Mononuclear cell (primary cell): ENCODE measurements around the gene VWA5B1. TPM values are rescaled to one million over a fixed set of nuclear protein-coding genes. Genes with fewer than 3 reads are reported as not detected.

Experiments
- H3K27me3 ChIP-seq: 2 replicates; pipeline ENCODE4 v1.6.0; 2011; ENCODE audit warnings: low read length, control low read depth; ENCODE audit not compliant: insufficient read depth
- H3K4me1 ChIP-seq: 2 replicates; pipeline ENCODE4 v1.5.1; 2011; ENCODE audit warnings: mild to moderate bottlenecking, low read length, control low read depth; ENCODE audit not compliant: insufficient read depth
- H3K4me3 ChIP-seq: 2 replicates; pipeline ENCODE4 v1.5.1; 2011; ENCODE audit warnings: mild to moderate bottlenecking, low read length, moderate library complexity
- H3K9me3 ChIP-seq: 2 replicates; pipeline ENCODE4 v1.5.1; 2011; ENCODE audit warnings: low read depth, mild to moderate bottlenecking, control low read depth, low read length
- total RNA-seq: library from RNA; depleted of rRNA; stranded (reverse); fragments of >200 nt; gene quantifications from one replicate; pipeline ENCODE4 v1.2.3, GENCODE V29; 2012

The VWA5B1 gene, protein sequence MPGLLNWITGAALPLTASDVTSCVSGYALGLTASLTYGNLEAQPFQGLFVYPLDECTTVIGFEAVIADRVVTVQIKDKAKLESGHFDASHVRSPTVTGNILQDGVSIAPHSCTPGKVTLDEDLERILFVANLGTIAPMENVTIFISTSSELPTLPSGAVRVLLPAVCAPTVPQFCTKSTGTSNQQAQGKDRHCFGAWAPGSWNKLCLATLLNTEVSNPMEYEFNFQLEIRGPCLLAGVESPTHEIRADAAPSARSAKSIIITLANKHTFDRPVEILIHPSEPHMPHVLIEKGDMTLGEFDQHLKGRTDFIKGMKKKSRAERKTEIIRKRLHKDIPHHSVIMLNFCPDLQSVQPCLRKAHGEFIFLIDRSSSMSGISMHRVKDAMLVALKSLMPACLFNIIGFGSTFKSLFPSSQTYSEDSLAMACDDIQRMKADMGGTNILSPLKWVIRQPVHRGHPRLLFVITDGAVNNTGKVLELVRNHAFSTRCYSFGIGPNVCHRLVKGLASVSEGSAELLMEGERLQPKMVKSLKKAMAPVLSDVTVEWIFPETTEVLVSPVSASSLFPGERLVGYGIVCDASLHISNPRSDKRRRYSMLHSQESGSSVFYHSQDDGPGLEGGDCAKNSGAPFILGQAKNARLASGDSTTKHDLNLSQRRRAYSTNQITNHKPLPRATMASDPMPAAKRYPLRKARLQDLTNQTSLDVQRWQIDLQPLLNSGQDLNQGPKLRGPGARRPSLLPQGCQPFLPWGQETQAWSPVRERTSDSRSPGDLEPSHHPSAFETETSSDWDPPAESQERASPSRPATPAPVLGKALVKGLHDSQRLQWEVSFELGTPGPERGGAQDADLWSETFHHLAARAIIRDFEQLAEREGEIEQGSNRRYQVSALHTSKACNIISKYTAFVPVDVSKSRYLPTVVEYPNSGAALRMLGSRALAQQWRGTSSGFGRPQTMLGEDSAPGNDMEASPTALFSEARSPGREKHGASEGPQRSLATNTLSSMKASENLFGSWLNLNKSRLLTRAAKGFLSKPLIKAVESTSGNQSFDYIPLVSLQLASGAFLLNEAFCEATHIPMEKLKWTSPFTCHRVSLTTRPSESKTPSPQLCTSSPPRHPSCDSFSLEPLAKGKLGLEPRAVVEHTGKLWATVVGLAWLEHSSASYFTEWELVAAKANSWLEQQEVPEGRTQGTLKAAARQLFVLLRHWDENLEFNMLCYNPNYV
- total RNA-seq = not detected

DNA sequence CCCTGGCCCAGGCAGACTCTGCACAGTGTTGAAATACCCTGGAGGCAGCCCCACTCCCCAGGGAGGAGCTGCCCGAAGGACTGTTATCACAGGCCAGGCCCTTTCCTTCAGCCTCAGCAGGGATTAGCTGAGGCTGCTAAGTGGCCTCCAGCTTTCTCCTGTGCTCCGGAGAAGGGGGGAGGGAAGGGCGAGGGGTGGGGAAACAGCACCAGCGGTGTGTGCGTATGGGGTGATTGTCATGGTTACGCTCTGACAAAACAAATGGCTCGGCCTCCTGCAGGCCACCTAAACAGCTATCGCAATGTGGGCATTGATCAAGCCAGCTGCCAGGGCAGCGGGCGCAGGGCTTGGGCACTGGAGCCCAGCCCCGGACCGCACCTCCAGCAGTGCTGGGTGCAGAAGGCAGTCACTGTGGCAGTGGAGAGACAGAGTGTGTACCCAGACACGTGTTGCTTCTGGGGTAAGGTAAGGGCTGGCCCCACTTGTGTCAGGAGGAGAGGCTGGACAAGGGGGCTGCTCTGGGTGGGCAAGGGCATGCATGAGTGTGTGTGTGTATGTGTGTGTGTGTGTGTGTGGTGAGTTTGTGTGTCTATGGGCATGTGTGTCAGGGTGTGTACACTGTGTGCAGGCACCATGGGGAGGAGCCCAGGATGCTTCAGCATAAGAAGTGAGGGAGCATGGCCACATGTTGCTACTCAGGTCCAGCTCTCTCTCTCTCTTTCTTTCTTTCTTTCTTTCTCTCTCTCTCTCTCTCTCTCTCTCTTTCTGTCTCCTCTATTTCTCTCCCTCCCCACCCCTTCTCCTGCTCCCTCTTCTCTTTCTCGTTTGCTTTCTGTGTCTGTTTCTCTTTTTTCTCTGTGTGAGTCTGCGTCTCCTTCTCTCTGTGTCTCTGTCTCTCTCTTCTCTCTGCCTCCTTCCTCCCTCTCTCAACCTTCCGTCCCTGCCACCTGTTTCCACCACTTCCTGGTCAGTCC is at the start of gene VWA5B1:
Gene VWA5B1, plus strand, starts transcription at position 252 of the 974 bp plus-strand sequence. CDS start 19,727 bp downstream, outside the sequence.
- H3K27me3 ChIP-seq = peaks cover 13% of the 10 kb centered on the region

DNA sequence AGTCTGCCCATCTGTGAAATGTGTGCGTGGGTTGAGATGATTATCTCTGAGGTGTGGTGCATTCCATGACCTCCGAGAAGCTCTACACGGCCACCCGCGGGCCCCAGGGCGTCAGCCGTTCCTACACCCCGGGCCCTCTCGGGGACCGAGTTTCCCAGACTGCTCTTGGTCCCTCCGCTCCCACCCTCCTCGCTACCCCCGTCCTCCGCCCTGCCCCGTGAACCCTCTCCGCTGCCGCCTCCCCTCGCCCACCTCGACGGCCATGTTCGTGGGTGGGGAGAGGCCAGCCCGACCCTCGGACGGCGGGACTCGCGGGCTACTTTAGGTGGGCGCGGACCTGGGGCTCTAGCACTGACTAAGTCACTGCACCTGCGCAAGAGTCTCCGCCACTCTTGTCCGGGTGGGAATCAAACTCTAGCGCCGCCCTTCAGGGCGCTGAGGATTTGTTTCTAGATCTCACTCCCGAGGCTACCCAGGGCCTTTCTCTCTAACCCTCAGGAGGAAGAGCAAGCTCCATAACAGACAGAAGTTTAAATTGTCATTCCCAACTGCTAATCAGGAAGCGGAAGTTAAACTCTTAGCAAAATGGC is 47.7 kb upstream of the VWA5B1 start:
- H3K4me1 ChIP-seq = no peaks in the 10 kb centered on the region
- H3K9me3 ChIP-seq = no peaks in the 10 kb centered on the region
- H3K27me3 ChIP-seq = peaks cover 12% of the 10 kb centered on the region
- H3K4me3 ChIP-seq = no peak overlapping the region

More for the DNA sequence above, at the start of gene VWA5B1:
- Histone ChIP-seq H3K4me3 (no peak within 1 kb of the TSS), H3K4me1 (no peaks in the 10 kb centered on the region), H3K9me3 (no peaks in the 10 kb centered on the region)

DNA sequence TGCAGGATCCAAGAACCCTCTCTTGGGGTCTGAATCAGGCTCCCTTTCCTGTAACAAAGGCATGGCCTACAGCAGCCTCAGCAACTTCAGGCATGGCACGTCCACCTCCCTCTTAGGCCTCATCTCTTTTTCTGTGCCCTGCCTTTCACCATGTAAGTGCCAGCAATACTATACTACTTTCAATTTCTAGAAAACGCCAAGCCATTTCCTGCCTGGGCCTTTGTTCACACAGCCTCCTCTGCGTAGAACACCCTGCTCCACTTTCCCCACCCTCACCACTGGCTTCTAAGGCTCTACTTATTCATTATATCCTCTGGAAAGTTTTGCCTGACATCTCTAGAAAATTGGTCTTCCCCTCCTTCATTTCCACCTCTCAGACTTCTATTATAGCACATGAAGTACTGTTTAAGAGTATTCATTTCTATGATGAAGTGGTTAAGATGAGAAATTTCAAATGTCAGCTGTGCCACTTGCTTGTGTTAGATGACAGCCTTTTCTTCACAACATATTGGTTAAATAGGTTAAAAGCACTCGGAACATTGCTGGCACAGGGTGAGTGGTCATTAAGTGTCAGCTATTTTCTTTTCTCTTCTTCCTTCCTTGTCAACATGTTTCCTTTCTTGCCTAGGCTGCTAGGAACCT is 41.6 kb upstream of the VWA5B1 start:
- Histone ChIP-seq H3K4me1 (no peaks in the 10 kb centered on the region), H3K4me3 (no peak overlapping the region), H3K27me3 (peaks cover 6% of the 10 kb centered on the region), H3K9me3 (no peaks in the 10 kb centered on the region)

DNA sequence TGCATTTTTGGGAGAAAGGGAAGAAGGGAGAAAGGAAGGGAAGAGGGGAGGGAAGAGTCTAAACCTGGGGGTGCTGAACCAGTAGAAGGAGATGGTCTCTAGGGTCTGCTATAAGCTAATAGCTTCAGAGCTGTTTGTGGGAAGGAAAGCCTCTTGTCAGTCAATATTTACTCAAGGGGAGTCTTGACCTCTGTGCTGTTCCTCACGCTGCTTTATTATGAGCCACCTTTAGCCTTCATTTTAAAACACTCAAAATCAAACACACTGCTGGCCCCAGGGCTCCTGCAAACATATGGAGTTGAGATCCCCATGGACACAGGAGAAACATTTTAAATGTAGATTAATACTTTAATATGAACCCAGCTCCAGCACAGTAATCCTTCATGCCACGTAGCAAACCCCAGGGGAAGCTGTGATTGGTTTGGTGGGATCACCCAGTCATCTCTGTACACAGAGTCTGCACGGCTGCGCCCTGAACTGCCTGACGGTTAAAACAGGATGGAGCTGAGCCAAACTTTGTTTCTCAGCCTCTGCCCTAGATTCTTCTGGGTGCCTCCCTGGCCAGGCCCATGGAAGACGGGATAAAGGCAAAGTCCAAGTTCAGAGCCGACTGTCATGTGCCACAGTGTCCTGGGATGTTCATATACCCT is 40.2 kb upstream of the VWA5B1 start:
- no peaks in the 10 kb centered on the region for H3K4me1 ChIP-seq
- peaks cover 3% of the 10 kb centered on the region for H3K27me3 ChIP-seq
- H3K4me3 ChIP-seq = no peak overlapping the region
- H3K9me3 ChIP-seq = no peaks in the 10 kb centered on the region

DNA sequence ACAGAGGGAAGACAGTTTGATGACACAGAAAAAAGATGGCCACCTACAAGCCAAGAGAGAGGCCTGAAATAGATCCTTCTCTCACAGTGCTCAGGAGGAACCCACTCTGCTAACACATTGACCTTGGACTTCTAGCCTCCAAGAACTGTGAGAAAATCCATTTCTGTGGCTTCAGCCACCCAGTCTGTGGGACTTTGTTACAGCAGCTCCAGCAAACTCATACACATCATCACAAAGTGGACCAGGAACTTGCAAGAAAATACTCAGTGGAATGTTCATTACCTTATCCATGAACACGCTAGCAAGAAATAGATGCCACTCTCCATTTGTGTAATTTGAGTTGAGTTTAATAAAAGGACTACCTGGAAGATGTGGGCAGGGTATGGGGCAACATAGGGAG is 38.1 kb upstream of the VWA5B1 start:
- Histone ChIP-seq H3K4me3 (no peak overlapping the region), H3K9me3 (no peaks in the 10 kb centered on the region), H3K27me3 (no peaks in the 10 kb centered on the region), H3K4me1 (no peaks in the 10 kb centered on the region)

DNA sequence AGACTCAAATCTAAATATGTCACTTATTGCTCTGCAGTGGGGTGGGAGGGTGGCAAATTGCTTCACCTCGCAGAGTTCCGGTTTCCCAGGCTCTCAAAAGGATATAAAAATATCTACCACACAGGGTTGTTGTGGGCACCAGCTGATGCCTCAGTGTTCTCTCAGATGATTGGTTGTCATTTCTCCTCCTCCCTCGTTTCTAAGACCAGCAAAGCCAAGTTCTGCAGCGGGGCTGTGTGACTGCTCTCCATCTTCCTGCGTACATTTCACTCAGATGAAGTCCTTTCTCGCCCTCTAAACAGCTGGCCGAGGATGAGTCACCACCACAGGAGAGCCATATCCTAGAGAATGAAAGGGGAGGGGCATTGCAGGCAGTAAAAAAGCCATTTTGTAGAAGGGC is 35.0 kb upstream of the VWA5B1 start:
- Histone ChIP-seq H3K4me1 (no peaks in the 10 kb centered on the region), H3K4me3 (no peak overlapping the region), H3K27me3 (no peaks in the 10 kb centered on the region), H3K9me3 (no peaks in the 10 kb centered on the region)

DNA sequence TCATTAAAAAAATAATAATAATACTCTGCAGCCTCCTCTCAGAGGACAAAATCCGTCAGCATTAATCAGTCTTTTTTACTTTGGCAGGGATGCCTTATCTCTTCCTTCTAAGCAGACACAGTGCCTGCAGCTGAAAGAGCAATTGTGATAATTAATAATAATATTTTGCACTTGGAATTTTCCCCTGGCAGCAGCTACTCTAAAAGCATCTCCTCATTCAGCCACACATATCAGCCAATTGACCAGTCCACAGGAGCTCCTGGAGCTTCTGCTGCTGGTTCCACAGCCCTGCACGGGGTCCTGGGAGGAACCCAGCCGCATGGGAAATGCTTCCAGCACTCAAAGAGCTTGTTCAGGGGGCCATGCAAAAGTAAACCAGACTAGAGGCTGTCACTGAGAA is 31.0 kb upstream of the VWA5B1 start:
- Histone ChIP-seq H3K4me3 (no peak overlapping the region), H3K9me3 (no peaks in the 10 kb centered on the region), H3K27me3 (no peaks in the 10 kb centered on the region), H3K4me1 (no peaks in the 10 kb centered on the region)

DNA sequence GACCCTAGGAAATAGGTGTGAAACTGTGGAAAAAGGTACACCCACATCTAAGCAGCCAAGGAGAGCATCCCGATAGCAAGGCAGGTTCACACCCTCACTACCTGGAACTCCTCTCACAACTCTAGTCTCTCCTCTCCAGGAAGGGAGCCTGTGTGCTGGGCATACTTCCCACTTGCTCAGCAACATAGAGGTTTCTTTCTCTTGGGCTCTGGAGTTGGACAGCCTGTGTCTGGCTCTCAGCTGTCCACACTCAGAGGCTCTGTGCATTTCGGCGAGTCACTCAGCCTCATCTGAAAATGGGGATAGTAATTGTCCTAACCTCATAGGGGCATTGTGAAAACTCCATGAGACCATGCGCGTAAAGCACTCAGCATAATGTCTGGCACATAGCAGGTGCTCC is 29.6 kb upstream of the VWA5B1 start:
- H3K27me3 ChIP-seq = no peaks in the 10 kb centered on the region
- no peaks in the 10 kb centered on the region for H3K4me1 ChIP-seq
- H3K4me3 ChIP-seq = no peak overlapping the region
- H3K9me3 ChIP-seq = no peaks in the 10 kb centered on the region

DNA sequence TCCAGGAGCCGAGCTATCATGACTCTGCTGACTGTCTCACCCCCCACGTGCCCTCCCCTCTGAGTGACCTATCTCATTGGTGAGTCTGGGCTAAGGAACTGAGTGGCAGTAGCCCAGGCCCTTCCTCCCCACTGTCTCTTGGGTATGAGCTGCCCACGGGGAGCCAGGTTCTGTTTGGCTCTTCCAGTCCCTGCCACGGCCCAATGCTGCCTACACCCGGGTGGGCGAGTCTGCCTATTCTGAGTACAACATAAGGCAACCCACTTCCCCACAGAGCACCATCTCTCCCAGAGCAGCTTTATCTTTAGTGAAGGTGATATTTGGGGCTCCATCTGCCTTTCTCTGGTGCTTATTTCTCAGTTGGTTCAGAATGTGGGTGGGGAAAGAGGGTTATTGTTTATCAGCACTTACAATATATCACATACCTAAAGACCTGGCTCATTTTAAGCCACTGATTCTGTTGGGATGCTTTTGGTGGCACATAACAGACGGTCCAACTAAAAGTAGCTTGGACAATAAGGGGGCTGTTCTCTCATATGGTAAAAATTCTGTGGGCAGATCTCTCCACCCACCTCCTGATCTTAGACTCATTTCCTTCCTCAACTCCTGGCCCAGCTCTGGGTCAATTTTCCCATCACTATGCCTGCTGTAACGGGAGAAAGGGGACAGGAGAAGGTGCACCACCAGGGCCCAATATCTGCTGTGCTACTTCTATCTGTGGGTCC is 27.7 kb upstream of the VWA5B1 start:
- H3K9me3 ChIP-seq = no peaks in the 10 kb centered on the region
- H3K4me3 ChIP-seq = no peak overlapping the region
- no peaks in the 10 kb centered on the region for H3K4me1 ChIP-seq
- H3K27me3 ChIP-seq = no peaks in the 10 kb centered on the region

DNA sequence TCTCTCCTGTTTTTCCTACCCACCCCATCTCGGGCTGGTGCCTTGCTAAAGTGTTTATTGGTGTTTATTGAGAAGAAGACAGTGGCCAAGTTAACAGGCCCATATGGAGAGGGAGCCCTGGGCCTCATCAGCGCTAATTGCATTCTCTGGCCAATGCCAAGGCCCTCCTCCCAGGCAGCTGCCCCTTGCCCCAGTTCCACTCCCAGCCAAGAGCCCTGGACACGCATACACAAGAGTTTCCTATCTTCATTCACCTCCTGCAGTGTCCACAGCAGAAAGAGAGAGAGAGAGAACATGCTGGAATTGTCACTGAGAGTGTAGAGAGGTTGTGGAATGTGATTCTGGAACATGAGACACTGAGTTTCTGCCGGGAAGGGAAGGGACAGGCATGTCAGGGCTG is 25.4 kb upstream of the VWA5B1 start:
- no peaks in the 10 kb centered on the region for H3K9me3 ChIP-seq
- no peaks in the 10 kb centered on the region for H3K4me1 ChIP-seq
- H3K4me3 ChIP-seq = no peak overlapping the region
- no peaks in the 10 kb centered on the region for H3K27me3 ChIP-seq

DNA sequence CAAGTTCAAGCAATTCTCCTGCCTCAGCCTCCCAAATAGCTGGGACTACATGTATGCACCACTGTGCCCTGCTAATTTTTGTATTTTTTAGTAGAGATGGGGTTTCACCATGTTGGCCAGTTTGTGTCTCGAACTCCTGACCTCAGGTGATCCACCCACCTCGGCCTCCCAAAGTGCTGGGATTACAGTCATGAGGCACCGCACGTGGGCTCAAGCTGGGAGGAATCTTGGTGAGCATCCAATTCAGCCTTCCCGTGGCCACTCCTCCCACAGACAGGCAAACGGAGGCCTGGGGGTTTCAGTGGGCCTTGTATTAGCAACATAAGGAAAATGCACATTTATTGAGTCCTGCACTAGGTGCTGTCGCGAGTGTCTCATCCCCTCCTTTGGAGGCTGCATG is 24.5 kb upstream of the VWA5B1 start:
- no peaks in the 10 kb centered on the region for H3K4me1 ChIP-seq
- H3K27me3 ChIP-seq = no peaks in the 10 kb centered on the region
- H3K4me3 ChIP-seq = no peak overlapping the region
- no peaks in the 10 kb centered on the region for H3K9me3 ChIP-seq

DNA sequence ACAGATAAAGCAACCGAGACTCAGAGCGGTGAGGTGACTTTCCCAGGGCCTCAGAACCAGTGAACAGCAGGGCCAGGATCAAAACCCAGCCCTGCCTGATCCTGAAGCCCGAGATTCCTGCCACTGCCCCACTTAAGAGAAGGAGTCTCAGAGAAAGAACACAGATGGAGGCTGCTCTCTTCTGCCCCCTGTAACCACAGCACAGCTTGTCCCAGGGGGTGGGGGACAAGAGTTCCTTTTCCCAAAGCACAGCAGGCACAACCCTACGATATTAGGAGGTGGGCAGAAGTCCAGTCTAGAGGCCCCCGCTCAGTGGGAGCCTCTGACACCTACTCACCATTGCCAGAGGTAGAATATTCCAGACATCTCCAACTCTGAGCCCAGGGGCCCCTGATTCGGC is 24.0 kb upstream of the VWA5B1 start:
- H3K4me1 ChIP-seq = no peaks in the 10 kb centered on the region
- no peak overlapping the region for H3K4me3 ChIP-seq

More for the DNA sequence above, 24.0 kb upstream of the VWA5B1 start:
- Histone ChIP-seq H3K27me3 (no peaks in the 10 kb centered on the region), H3K9me3 (no peaks in the 10 kb centered on the region)
